NB4 (cell line): ENCODE results near the gene CCDC89.
A peak's percentile ranks its signal among the peaks of the same experiment; 100 is the strongest.

Source experiments
- DNase-seq: peaks from one replicate; pipeline ENCODE4 v3.0.0; 2010; ENCODE audit warnings: low read depth
- H3K4me3 ChIP-seq: one replicate; pipeline ENCODE4 v1.5.1; 2011; ENCODE audit warnings: mild to moderate bottlenecking, low read depth, low read length, moderate library complexity
- CTCF ChIP-seq: IDR thresholded peaks from one replicate; pipeline ENCODE4 v1.5.1; 2012; ENCODE audit warnings: low read depth, low read length
- MAX ChIP-seq: IDR thresholded peaks from 2 replicates; pipeline ENCODE4 v1.6.1; 2011; ENCODE audit warnings: low read depth, low read length
- MYC ChIP-seq: IDR thresholded peaks from 2 replicates; pipeline ENCODE4 v1.6.1; 2011; ENCODE audit warnings: low read depth, low read length
- POLR2A ChIP-seq: IDR thresholded peaks from 2 replicates; pipeline ENCODE4 v1.6.1; 2011; ENCODE audit warnings: mild to moderate bottlenecking; ENCODE audit not compliant: insufficient read length; ENCODE audit errors: extremely low read depth

CCDC89 gene

GRCh38 chr11:85651118-85651517 lies 34.9 kb downstream of the CCDC89 start:
- no peak for DNase-seq
- TF ChIP-seq CTCF (no peak), POLR2A (no peak), MYC (no peak), MAX (no peak)
- H3K4me3 ChIP-seq = no peak overlapping the region

- peak within 1 kb of the TSS; percentile 82 for H3K4me3 ChIP-seq
- peak; percentile 98 for TF ChIP-seq POLR2A
- peak; percentile 80 for TF ChIP-seq MAX
- peak; percentile 79 for TF ChIP-seq MYC
- TF ChIP-seq CTCF = no peak
- DNase-seq = peak; percentile 97
Measured at GRCh38 chr11:85647604-85648299, 38.2 kb downstream of the CCDC89 start, which contains the start of gene TMEM126A. Gene TMEM126A (plus strand): TSS chr11:85647967. CDS start chr11:85650256, 2,289 bp downstream.

- H3K4me3 ChIP-seq = peak overlapping the region; percentile 82
- DNase-seq = no peak
- TF ChIP-seq MAX = no peak
- no peak for TF ChIP-seq MYC
- TF ChIP-seq CTCF = no peak
- no peak for TF ChIP-seq POLR2A
Measured at GRCh38 chr11:85647078-85647477, 38.9 kb downstream of the CCDC89 start.

- no peak overlapping the region for H3K4me3 ChIP-seq
- no peak for DNase-seq
- no peak for TF ChIP-seq POLR2A
- no peak for TF ChIP-seq MYC
- no peak for TF ChIP-seq MAX
- no peak for TF ChIP-seq CTCF
Measured at GRCh38 chr11:85643191-85643614, 42.8 kb downstream of the CCDC89 start.

- DNase-seq = no peak
- no peak for TF ChIP-seq CTCF
- TF ChIP-seq POLR2A = no peak
- no peak for TF ChIP-seq MAX
- no peak for TF ChIP-seq MYC
- H3K4me3 ChIP-seq = no peak overlapping the region
Measured at GRCh38 chr11:85634747-85635146, 51.2 kb downstream of the CCDC89 start.
